Effector memory CD4-positive, alpha-beta T cell (primary cell): ENCODE results near the gene RGS13.

Experiments used
- DNase-seq, 3 donors: peaks; one replicate each; pipeline ENCODE4 v3.0.0-alpha.2; 2020
- H3K27ac ChIP-seq: 2 replicates; pipeline ENCODE4 v1.7.0; 2013; ENCODE audit warnings: mild to moderate bottlenecking, low read length, moderate library complexity; ENCODE audit not compliant: insufficient read depth, poor library complexity, severe bottlenecking
- H3K27me3 ChIP-seq: replicated peaks from 2 replicates; pipeline ENCODE4 v1.7.0; 2013; ENCODE audit warnings: mild to moderate bottlenecking, low read length; ENCODE audit not compliant: insufficient read depth, control insufficient read depth, poor library complexity, severe bottlenecking
- H3K36me3 ChIP-seq: 2 replicates; pipeline ENCODE4 v1.7.0; 2013; ENCODE audit warnings: mild to moderate bottlenecking, low read length, moderate library complexity; ENCODE audit not compliant: control insufficient read depth, insufficient read depth
- H3K4me1 ChIP-seq: 2 replicates; pipeline ENCODE4 v1.7.0; 2013; ENCODE audit warnings: low read length, mild to moderate bottlenecking; ENCODE audit not compliant: control insufficient read depth, insufficient read depth, poor library complexity, severe bottlenecking
- H3K4me3 ChIP-seq: 2 replicates; pipeline ENCODE4 v1.7.0; 2013; ENCODE audit warnings: low read length, low read depth, mild to moderate bottlenecking; ENCODE audit not compliant: insufficient read depth, poor library complexity, severe bottlenecking
- H3K9me3 ChIP-seq: 2 replicates; pipeline ENCODE4 v1.7.0; 2013; ENCODE audit warnings: mild to moderate bottlenecking, low read length, moderate library complexity; ENCODE audit not compliant: control insufficient read depth

RGS13 gene

GRCh38 chr1:192702212-192702902, 66.4 kb downstream of the RGS13 start:
- no peak overlapping the region for H3K27ac ChIP-seq
- H3K4me1 ChIP-seq: no peaks in the 10 kb centered on the region
- H3K27me3 ChIP-seq: no peaks in the 10 kb centered on the region
- no peak for DNase-seq
- H3K36me3 ChIP-seq: no peaks in the 10 kb centered on the region
- H3K9me3 ChIP-seq: no peaks in the 10 kb centered on the region
- no peak overlapping the region for H3K4me3 ChIP-seq

GRCh38 chr1:192703283-192704206, 67.6 kb downstream of the RGS13 start:
- no peak overlapping the region for H3K4me3 ChIP-seq
- no peaks in the 10 kb centered on the region for H3K9me3 ChIP-seq
- H3K27ac ChIP-seq: no peak overlapping the region
- DNase-seq: no peak
- no peaks in the 10 kb centered on the region for H3K4me1 ChIP-seq
- no peaks in the 10 kb centered on the region for H3K27me3 ChIP-seq
- no peaks in the 10 kb centered on the region for H3K36me3 ChIP-seq

- Histone ChIP-seq H3K4me1 (no peaks in the 10 kb centered on the region), H3K27me3 (no peaks in the 10 kb centered on the region), H3K27ac (no peak overlapping the region)
Observed at GRCh38 chr1:192705510-192705909, 69.6 kb downstream of the RGS13 start.

GRCh38 chr1:192706936-192707335, 71.0 kb downstream of the RGS13 start:
- DNase-seq: no peak
- Histone ChIP-seq H3K27me3 (no peaks in the 10 kb centered on the region), H3K4me1 (no peaks in the 10 kb centered on the region), H3K36me3 (no peaks in the 10 kb centered on the region), H3K27ac (no peak overlapping the region), H3K9me3 (no peaks in the 10 kb centered on the region), H3K4me3 (no peak overlapping the region)

More at GRCh38 chr1:192705510-192705909, 69.6 kb downstream of the RGS13 start:
- Histone ChIP-seq H3K4me3 (no peak overlapping the region), H3K36me3 (no peaks in the 10 kb centered on the region), H3K9me3 (no peaks in the 10 kb centered on the region)
- DNase-seq: no peak

DNA sequence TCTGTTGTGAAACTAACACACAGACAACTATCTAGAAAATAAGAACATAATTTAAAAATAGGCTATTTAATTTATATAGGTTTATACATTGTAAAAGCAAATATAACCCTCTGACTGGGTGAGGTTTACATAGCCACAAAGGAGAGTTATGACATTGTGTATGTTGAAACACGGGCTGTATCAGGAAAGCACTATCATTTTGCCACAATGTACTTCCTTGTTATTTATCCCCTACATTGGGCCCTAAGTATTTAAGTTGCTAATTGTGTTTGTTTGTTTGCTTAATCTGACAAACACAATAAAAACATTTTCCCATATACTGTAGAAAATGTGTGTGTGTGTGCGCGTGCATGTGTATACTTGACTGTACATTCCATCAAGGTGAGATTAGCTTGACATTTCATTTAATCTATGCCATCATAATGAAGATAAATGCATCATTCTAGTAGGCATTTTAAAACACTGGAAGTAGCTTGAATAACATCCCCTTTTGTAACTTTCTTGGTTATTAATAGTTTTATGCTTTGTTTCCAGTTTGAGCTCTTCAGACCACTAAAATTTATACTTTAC, 72.1 kb downstream of the RGS13 start:
- no peaks in the 10 kb centered on the region for H3K36me3 ChIP-seq
- no peaks in the 10 kb centered on the region for H3K27me3 ChIP-seq
- no peaks in the 10 kb centered on the region for H3K9me3 ChIP-seq
- DNase-seq: no peak
- H3K4me3 ChIP-seq: no peak overlapping the region
- H3K27ac ChIP-seq: no peak overlapping the region
- no peaks in the 10 kb centered on the region for H3K4me1 ChIP-seq

- no peaks in the 10 kb centered on the region for H3K36me3 ChIP-seq
- no peak overlapping the region for H3K27ac ChIP-seq
- no peak overlapping the region for H3K4me3 ChIP-seq
- no peaks in the 10 kb centered on the region for H3K9me3 ChIP-seq
- no peaks in the 10 kb centered on the region for H3K27me3 ChIP-seq
- H3K4me1 ChIP-seq: no peaks in the 10 kb centered on the region
- no peak for DNase-seq
Observed at GRCh38 chr1:192709544-192709943, 73.6 kb downstream of the RGS13 start.
